Tibial nerve (tissue), 4 donors: ENCODE data around the gene ARL6. TPM values are rescaled to one million over a fixed set of nuclear protein-coding genes. Genes with fewer than 3 reads are reported as not detected.

Experiments used
- DNase-seq, 2 donors: peaks; one replicate each; pipeline ENCODE4 v3.0.0-alpha.2; 2019; ENCODE audit warnings: low spot score in 2 of 2
- H3K27ac ChIP-seq, 4 donors: fragments of 200-600 bp; sonication (generic) in 3 of 4; one replicate each; pipeline ENCODE4 v1.5.1; 2017 to 2019; ENCODE audit warnings: mild to moderate bottlenecking in 1 of 4
- H3K27me3 ChIP-seq, 2 donors: fragments of 200-600 bp; sonication (generic) in 1 of 2; one replicate each; pipeline versions ENCODE4 v1.5.1 to v1.6.0; 2017 to 2019
- H3K36me3 ChIP-seq, 3 donors: fragments of 200-600 bp; sonication (generic); one replicate each; pipeline ENCODE4 v1.5.1; 2018 to 2019
- H3K4me1 ChIP-seq, 4 donors: fragments of 200-600 bp; sonication (generic) in 3 of 4; one replicate each; pipeline ENCODE4 v1.5.1; 2017 to 2019
- H3K4me3 ChIP-seq, 4 donors: fragments of 200-600 bp; sonication (generic) in 3 of 4; one replicate each; pipeline ENCODE4 v1.5.1; 2017 to 2019; ENCODE audit warnings: mild to moderate bottlenecking in 1 of 4, moderate library complexity in 1 of 4
- H3K9me3 ChIP-seq, 4 donors: fragments of 200-600 bp; sonication (generic) in 3 of 4; one replicate each; pipeline ENCODE4 v1.5.1; 2017 to 2019
- CTCF ChIP-seq, 5 experiments: fragments of 200-600 bp in 3 of 5; fragments of 450-650 bp in 2 of 5; sonication (generic) in 3 of 5; IDR thresholded peaks; one replicate each; pipeline ENCODE4 v1.5.1; 2016 to 2019; ENCODE audit warnings: antibody characterized with exemption in 5 of 5, mild to moderate bottlenecking in 3 of 5, moderate library complexity in 2 of 5
- EP300 ChIP-seq, 2 donors: sonication (generic); formaldehyde crosslinking; IDR thresholded peaks; one replicate each; pipeline ENCODE4 v1.6.1; 2017; ENCODE audit warnings: antibody characterized with exemption in 2 of 2, mild to moderate bottlenecking in 1 of 2
- POLR2A ChIP-seq, 2 donors: fragments of 450-650 bp; IDR thresholded peaks; one replicate each; pipeline ENCODE4 v1.6.1; 2017; ENCODE audit warnings: antibody characterized with exemption in 2 of 2, mild to moderate bottlenecking in 2 of 2, moderate library complexity in 2 of 2
- WGBS, 2 donors: methylation state at CpG; one replicate each; pipeline ENCODE4 v1.1.5; 2018; 5-methylcytosine and 5-hydroxymethylcytosine counted together
- total RNA-seq, 4 donors: library from RNA; depleted of rRNA; stranded (reverse); fragments of >200 nt; gene quantifications; one replicate each; pipeline ENCODE4 v1.1.0, GENCODE V29; 2016

ARL6 gene
- total RNA-seq, 4 donors from 2014 or later = 7.6 to 18.6 (median 14.4) TPM

- H3K36me3 ChIP-seq = no peaks in the 10 kb centered on the region
- H3K4me1 ChIP-seq = no peaks in the 10 kb centered on the region
- no peak for DNase-seq
- H3K27me3 ChIP-seq = no peaks in the 10 kb centered on the region
- no peak for TF ChIP-seq EP300 (IDR thresholded peaks at IDR 0.05)
- no peak overlapping the region for H3K4me3 ChIP-seq
- WGBS, 2 donors = 22 to 33% methylated on average over 1 of the region's 1 CpG
- no peak overlapping the region for H3K27ac ChIP-seq
- H3K9me3 ChIP-seq = no peaks in the 10 kb centered on the region
These were observed 25.8 kb upstream of the ARL6 start for GRCh38 chr3:97738761-97739160.

DNA sequence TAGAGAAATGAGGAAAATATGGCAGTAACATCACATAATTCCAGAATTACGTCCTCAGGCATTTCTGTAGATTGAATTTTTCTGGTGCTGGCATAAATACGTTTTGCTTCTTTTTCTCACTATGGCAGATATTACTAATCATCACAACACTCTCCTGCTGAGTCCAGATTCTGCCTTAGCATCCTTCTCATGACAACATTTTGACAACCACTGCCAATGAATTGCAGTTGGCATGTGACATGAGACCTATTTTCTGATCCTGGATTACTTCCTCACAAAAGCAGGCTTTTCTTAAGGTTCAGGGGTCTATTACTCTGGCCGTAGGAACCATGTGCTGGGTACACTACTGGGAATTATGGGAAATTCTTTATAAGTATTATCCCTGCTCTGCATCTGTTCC is 22.5 kb upstream of the ARL6 start:
- H3K27me3 ChIP-seq = no peaks in the 10 kb centered on the region
- no peak overlapping the region for H3K4me3 ChIP-seq
- no peaks in the 10 kb centered on the region for H3K4me1 ChIP-seq
- H3K36me3 ChIP-seq = no peaks in the 10 kb centered on the region
- DNase-seq = no peak
- no peak overlapping the region for H3K27ac ChIP-seq
- WGBS, 2 donors = 71 to 73% methylated on average over 3 of the region's 3 CpGs
- TF ChIP-seq CTCF (IDR thresholded peaks at IDR 0.05) (no peak), POLR2A (IDR thresholded peaks at IDR 0.05) (no peak), EP300 (IDR thresholded peaks at IDR 0.05) (no peak)
- H3K9me3 ChIP-seq = no peaks in the 10 kb centered on the region

GRCh38 chr3:97744289-97744688 is 20.3 kb upstream of the ARL6 start:
- TF ChIP-seq EP300 (IDR thresholded peaks at IDR 0.05) = no peak
- TF ChIP-seq CTCF (IDR thresholded peaks at IDR 0.05) = no peak
- TF ChIP-seq POLR2A (IDR thresholded peaks at IDR 0.05) = no peak
- no peaks in the 10 kb centered on the region for H3K27me3 ChIP-seq
- no peak overlapping the region for H3K4me3 ChIP-seq
- 32% methylated on average over 3 of the region's 3 CpGs for WGBS, 2 donors
- H3K36me3 ChIP-seq = no peaks in the 10 kb centered on the region
- H3K9me3 ChIP-seq = no peaks in the 10 kb centered on the region
- DNase-seq = no peak
- H3K27ac ChIP-seq = no peak overlapping the region
- H3K4me1 ChIP-seq = no peaks in the 10 kb centered on the region

DNA sequence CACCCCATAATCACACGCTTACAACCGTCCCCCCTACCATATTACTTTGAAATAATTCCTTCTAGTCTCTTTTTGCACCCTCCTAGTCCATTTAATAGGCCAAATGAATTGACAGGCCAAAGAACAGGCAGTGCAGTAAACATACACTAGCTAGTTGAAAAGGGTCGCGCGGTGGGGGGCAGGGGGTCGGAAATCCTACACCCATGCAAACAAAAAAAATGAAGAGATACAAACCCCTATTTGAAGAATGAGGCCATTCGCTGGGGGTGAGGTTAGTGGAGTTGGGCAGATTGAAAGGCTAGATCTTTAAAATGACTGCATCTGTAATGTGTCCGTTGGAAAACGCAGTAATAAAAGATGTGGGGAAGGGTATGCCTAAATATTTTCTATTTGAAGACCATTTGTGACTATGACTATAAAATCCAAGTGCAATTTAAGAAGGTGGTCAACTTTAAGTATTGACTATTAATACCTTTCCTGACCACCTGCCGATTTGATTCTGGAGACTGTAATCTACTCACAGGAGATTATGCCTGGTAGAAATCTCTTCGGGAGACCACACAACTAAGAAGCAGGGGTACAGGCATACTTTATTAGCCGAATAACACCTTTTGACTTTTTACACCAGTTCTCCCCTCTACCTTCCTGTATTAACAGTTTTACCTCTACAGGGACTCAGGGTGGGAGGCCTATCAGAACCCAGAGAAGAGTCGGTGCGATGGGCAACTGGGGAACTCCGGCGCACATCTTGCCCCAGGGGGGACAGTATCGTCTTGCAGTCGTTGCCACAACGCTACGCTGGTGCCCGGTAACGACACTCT is 762 bp upstream of the ARL6 start:
- Histone ChIP-seq H3K4me3 (peak overlapping the region; percentile 60 to 84 (median 80)), H3K27ac (peak overlapping the region; percentile 14 to 85 (median 52)), H3K27me3 (no peaks in the 10 kb centered on the region), H3K36me3 (peaks cover 0 to 3% (median 0%) of the 10 kb centered on the region in 3 donors), H3K9me3 (no peaks in the 10 kb centered on the region), H3K4me1 (peaks cover 0 to 24% (median 2%) of the 10 kb centered on the region in 4 donors)
- no peak for DNase-seq
- TF ChIP-seq POLR2A (IDR thresholded peaks at IDR 0.05) = no peak
- TF ChIP-seq CTCF (IDR thresholded peaks at IDR 0.05) = no peak
- no peak for TF ChIP-seq EP300 (IDR thresholded peaks at IDR 0.05)
- 17 to 20% methylated on average over 22 of the region's 22 CpGs for WGBS, 2 donors

- Histone ChIP-seq H3K36me3 (peaks cover 0 to 15% (median 0%) of the 10 kb centered on the region in 3 donors), H3K4me3 (peak overlapping the region in 3 of 4 donors; percentile 60 to 81 (median 79)), H3K27me3 (no peaks in the 10 kb centered on the region), H3K27ac (no peak overlapping the region), H3K9me3 (peaks cover 0 to under 1% (median 0%) of the 10 kb centered on the region in 4 donors), H3K4me1 (peaks cover 0 to 24% (median 2%) of the 10 kb centered on the region in 4 donors)
- no peak for DNase-seq
- TF ChIP-seq CTCF (IDR thresholded peaks at IDR 0.05) (no peak), EP300 (IDR thresholded peaks at IDR 0.05) (no peak), POLR2A (IDR thresholded peaks at IDR 0.05) (no peak)
- WGBS, 2 donors = 28 to 29% methylated on average over 2 of the region's 2 CpGs
These were observed 778 bp downstream of the ARL6 start for GRCh38 chr3:97765336-97765735.
